Measurements from ENCODE around the gene AGTPBP1. TPM values are rescaled to one million over a fixed set of nuclear protein-coding genes. Genes with fewer than 3 reads are reported as not detected.

The AGTPBP1 gene
- total RNA-seq, 1 donor from 2014 or later = 18.0 TPM

GRCh38 chr9:85516455-85516854 lies 225.3 kb downstream of the AGTPBP1 start:
- no peak for DNase-seq (ENCODE audit: extremely low spot score, unreplicated experiment)
- no peak overlapping the region for H3K4me3 Mint-ChIP-seq (ENCODE audit: unreplicated experiment)
- TF ChIP-seq CTCF (IDR thresholded peaks at IDR 0.05) = no peak
- peaks cover 9% of the 10 kb centered on the region for H3K27me3 Mint-ChIP-seq (ENCODE audit: unreplicated experiment)
- no peaks in the 10 kb centered on the region for H3K36me3 Mint-ChIP-seq (ENCODE audit: unreplicated experiment)
- H3K27ac Mint-ChIP-seq (ENCODE audit: unreplicated experiment) = no peak overlapping the region
- H3K4me1 Mint-ChIP-seq (ENCODE audit: unreplicated experiment) = no peaks in the 10 kb centered on the region
- no peaks in the 10 kb centered on the region for H3K9me3 Mint-ChIP-seq (ENCODE audit: unreplicated experiment)

- H3K36me3 Mint-ChIP-seq (ENCODE audit: unreplicated experiment) = no peaks in the 10 kb centered on the region
- no peak overlapping the region for H3K4me3 Mint-ChIP-seq (ENCODE audit: unreplicated experiment)
Observed at GRCh38 chr9:85515021-85515420, 226.7 kb downstream of the AGTPBP1 start.

DNA sequence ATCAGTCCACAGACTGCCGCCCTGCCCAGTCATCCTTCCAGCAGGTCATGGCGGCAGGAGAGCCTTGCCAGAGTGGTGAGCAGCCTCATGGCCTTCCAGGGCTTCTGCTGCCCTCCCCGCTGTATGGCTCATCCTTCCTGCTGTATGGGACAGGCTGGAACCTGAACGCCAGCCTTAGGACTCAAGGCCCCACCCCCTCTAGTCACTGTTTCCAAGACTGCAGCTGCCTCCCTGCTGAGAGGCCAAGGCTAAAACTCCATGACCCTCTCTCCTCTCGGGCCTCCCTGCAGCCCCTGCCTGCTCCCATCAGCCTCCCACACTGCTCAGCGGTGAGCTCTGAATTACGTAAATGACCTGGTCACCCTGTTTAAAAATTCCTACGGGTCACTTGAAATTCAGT lies 227.5 kb downstream of the AGTPBP1 start:
- no peaks in the 10 kb centered on the region for H3K36me3 Mint-ChIP-seq (ENCODE audit: unreplicated experiment)
- no peak for TF ChIP-seq CTCF (IDR thresholded peaks at IDR 0.05)
- H3K4me1 Mint-ChIP-seq (ENCODE audit: unreplicated experiment) = no peaks in the 10 kb centered on the region
- no peak overlapping the region for H3K4me3 Mint-ChIP-seq (ENCODE audit: unreplicated experiment)
- H3K27ac Mint-ChIP-seq (ENCODE audit: unreplicated experiment) = no peak overlapping the region
- no peak for DNase-seq (ENCODE audit: extremely low spot score, unreplicated experiment)
- peaks cover 4% of the 10 kb centered on the region for H3K27me3 Mint-ChIP-seq (ENCODE audit: unreplicated experiment)
- H3K9me3 Mint-ChIP-seq (ENCODE audit: unreplicated experiment) = no peaks in the 10 kb centered on the region

More at GRCh38 chr9:85515021-85515420, 226.7 kb downstream of the AGTPBP1 start:
- H3K27me3 Mint-ChIP-seq (ENCODE audit: unreplicated experiment) = peaks cover 4% of the 10 kb centered on the region
- no peak for TF ChIP-seq CTCF (IDR thresholded peaks at IDR 0.05)
- no peaks in the 10 kb centered on the region for H3K9me3 Mint-ChIP-seq (ENCODE audit: unreplicated experiment)
- H3K4me1 Mint-ChIP-seq (ENCODE audit: unreplicated experiment) = no peaks in the 10 kb centered on the region
- DNase-seq (ENCODE audit: extremely low spot score, unreplicated experiment) = no peak
- no peak overlapping the region for H3K27ac Mint-ChIP-seq (ENCODE audit: unreplicated experiment)

GRCh38 chr9:85511746-85512145 lies 230.0 kb downstream of the AGTPBP1 start:
- no peak for TF ChIP-seq CTCF (IDR thresholded peaks at IDR 0.05)
- H3K9me3 Mint-ChIP-seq (ENCODE audit: unreplicated experiment) = no peaks in the 10 kb centered on the region
- no peaks in the 10 kb centered on the region for H3K36me3 Mint-ChIP-seq (ENCODE audit: unreplicated experiment)
- H3K4me3 Mint-ChIP-seq (ENCODE audit: unreplicated experiment) = no peak overlapping the region
- peaks cover 13% of the 10 kb centered on the region for H3K27me3 Mint-ChIP-seq (ENCODE audit: unreplicated experiment)
- no peaks in the 10 kb centered on the region for H3K4me1 Mint-ChIP-seq (ENCODE audit: unreplicated experiment)
- no peak overlapping the region for H3K27ac Mint-ChIP-seq (ENCODE audit: unreplicated experiment)
- DNase-seq (ENCODE audit: extremely low spot score, unreplicated experiment) = no peak

- Mint-ChIP-seq H3K4me1 (ENCODE audit: unreplicated experiment) (no peaks in the 10 kb centered on the region), H3K27me3 (ENCODE audit: unreplicated experiment) (peaks cover 11% of the 10 kb centered on the region)
Observed at GRCh38 chr9:85510830-85511504, 230.8 kb downstream of the AGTPBP1 start.

More at GRCh38 chr9:85510830-85511504, 230.8 kb downstream of the AGTPBP1 start:
- H3K27ac Mint-ChIP-seq (ENCODE audit: unreplicated experiment) = no peak overlapping the region
- no peaks in the 10 kb centered on the region for H3K9me3 Mint-ChIP-seq (ENCODE audit: unreplicated experiment)
- H3K4me3 Mint-ChIP-seq (ENCODE audit: unreplicated experiment) = no peak overlapping the region
- no peak for TF ChIP-seq CTCF (IDR thresholded peaks at IDR 0.05)
- DNase-seq (ENCODE audit: extremely low spot score, unreplicated experiment) = no peak
- H3K36me3 Mint-ChIP-seq (ENCODE audit: unreplicated experiment) = no peaks in the 10 kb centered on the region
